Activated CD4-positive, alpha-beta T cell treated with anti-CD3 and anti-CD28 coated beads for 36 hours (primary cell): ENCODE measurements around the gene BARHL1. TPM values are rescaled to one million over a fixed set of nuclear protein-coding genes. Genes with fewer than 3 reads are reported as not detected.

Source experiments
- ATAC-seq: fragments of 200-7000 bp; cut with Tn5 transposase; one replicate; pipeline ENCODE4 v1.10.0; 2021; ENCODE audit warnings: mild to moderate bottlenecking, moderate library complexity
- CTCF ChIA-PET: fragments of 350-600 bp; sonication (Branson Sonifier 250); formaldehyde crosslinking; loops from one replicate; lab custom pipeline; 2021; ENCODE audit warnings: antibody characterized with exemption; lab: Charles Lee
- POLR2A ChIA-PET: fragments of 350-600 bp; sonication (Branson Sonifier 250); formaldehyde crosslinking; loops from one replicate; lab custom pipeline; 2021; ENCODE audit warnings: antibody characterized with exemption, inconsistent platforms; lab: Charles Lee
- DNase-seq: peaks from one replicate; pipeline ENCODE4 v3.0.0-alpha.2; 2020
- H3K27ac Mint-ChIP-seq: one replicate; pipeline ENCODE4 v1.8.0; 2021; ENCODE audit warnings: mixed read lengths
- H3K27me3 Mint-ChIP-seq: one replicate; pipeline ENCODE4 v1.8.0; 2021; ENCODE audit warnings: mixed read lengths
- H3K36me3 Mint-ChIP-seq: one replicate; pipeline ENCODE4 v1.8.0; 2021; ENCODE audit warnings: low read depth, mixed read lengths
- H3K4me1 Mint-ChIP-seq: one replicate; pipeline ENCODE4 v1.8.0; 2021; ENCODE audit warnings: mixed read lengths
- H3K4me3 Mint-ChIP-seq: one replicate; pipeline ENCODE4 v1.8.0; 2021; ENCODE audit warnings: mild to moderate bottlenecking, moderate library complexity, mixed read lengths
- H3K9me3 Mint-ChIP-seq: one replicate; pipeline ENCODE4 v1.8.0; 2021; ENCODE audit warnings: low read depth, mixed read lengths
- intact Hi-C, 2 experiments: fragments of 100-400 bp; cut with DNase I in 1 of 2; cut with micrococcal nuclease in 1 of 2; formaldehyde crosslinking; loops; one replicate each; pipeline versions ENCODE4 v1.14.2 to v1.15.1; 2022 to 2024; cut with DNase I, micrococcal nuclease
- total RNA-seq, 2 experiments: library from RNA; stranded (reverse); gene quantifications; one replicate each; pipeline ENCODE4 v1.2.3, GENCODE V29; 2021

The BARHL1 gene
- not detected for total RNA-seq

- H3K4me1 Mint-ChIP-seq: peaks cover 13% of the 10 kb centered on the region
- ATAC-seq (no peak), DNase-seq (no peak)
- H3K4me3 Mint-ChIP-seq: peak within 1 kb of the TSS; percentile 71
- POLR2A ChIA-PET: interaction anchor here (0.7 kb wide), 1 partner anchor 179 kb away, joined by 6 read pairs; no protein-coding TSS in a partner anchor
- H3K9me3 Mint-ChIP-seq: no peaks in the 10 kb centered on the region
- intact Hi-C loops: loop anchor here (2.0 kb wide), 2 partner anchors 172 to 228 kb away; partner anchors contain the start of genes CFAP77 (in 2 of the 2) and SETX (in 1 of the 2)
- CTCF ChIA-PET: no interaction called here
- H3K27me3 Mint-ChIP-seq: peaks cover 65% of the 10 kb centered on the region
- H3K27ac Mint-ChIP-seq: no peak within 1 kb of the TSS
- H3K36me3 Mint-ChIP-seq: no peaks in the 10 kb centered on the region
Observed at GRCh38 chr9:132582276-132582785, at the start of gene BARHL1. Gene BARHL1 (plus strand): TSS chr9:132582606. CDS start chr9:132582798, 192 bp downstream.

- POLR2A ChIA-PET: no interaction called here
- H3K9me3 Mint-ChIP-seq: no peaks in the 10 kb centered on the region
- no peak overlapping the region for H3K4me3 Mint-ChIP-seq
- no peak overlapping the region for H3K27ac Mint-ChIP-seq
- H3K27me3 Mint-ChIP-seq: peaks cover 15% of the 10 kb centered on the region
- intact Hi-C loops: no loop called here
- no peak for DNase-seq
- no peaks in the 10 kb centered on the region for H3K36me3 Mint-ChIP-seq
- ATAC-seq: no peak
- CTCF ChIA-PET: no interaction called here
- no peaks in the 10 kb centered on the region for H3K4me1 Mint-ChIP-seq
Observed at GRCh38 chr9:132534832-132535231, 47.6 kb upstream of the BARHL1 start.

GRCh38 chr9:132536124-132536523 is 46.3 kb upstream of the BARHL1 start:
- H3K27me3 Mint-ChIP-seq: peaks cover 9% of the 10 kb centered on the region
- intact Hi-C loops: no loop called here
- H3K4me3 Mint-ChIP-seq: no peak overlapping the region
- CTCF ChIA-PET: no interaction called here
- no peaks in the 10 kb centered on the region for H3K36me3 Mint-ChIP-seq
- POLR2A ChIA-PET: no interaction called here
- H3K4me1 Mint-ChIP-seq: no peaks in the 10 kb centered on the region
- ATAC-seq (no peak), DNase-seq (no peak)
- H3K9me3 Mint-ChIP-seq: no peaks in the 10 kb centered on the region
- no peak overlapping the region for H3K27ac Mint-ChIP-seq

- H3K4me1 Mint-ChIP-seq: no peaks in the 10 kb centered on the region
- no peaks in the 10 kb centered on the region for H3K9me3 Mint-ChIP-seq
- no peaks in the 10 kb centered on the region for H3K27me3 Mint-ChIP-seq
- intact Hi-C loops: no loop called here
- H3K4me3 Mint-ChIP-seq: no peak overlapping the region
- H3K27ac Mint-ChIP-seq: no peak overlapping the region
- POLR2A ChIA-PET: no interaction called here
- H3K36me3 Mint-ChIP-seq: no peaks in the 10 kb centered on the region
- no peak for ATAC-seq
- no peak for DNase-seq
- CTCF ChIA-PET: no interaction called here
Observed at GRCh38 chr9:132537352-132537751, 45.1 kb upstream of the BARHL1 start.

- Mint-ChIP-seq H3K9me3 (no peaks in the 10 kb centered on the region), H3K4me3 (no peak overlapping the region), H3K27ac (no peak overlapping the region), H3K36me3 (no peaks in the 10 kb centered on the region), H3K4me1 (no peaks in the 10 kb centered on the region), H3K27me3 (no peaks in the 10 kb centered on the region)
- intact Hi-C loops: no loop called here
- CTCF ChIA-PET: interaction anchor here (0.6 kb wide), 1 partner anchor 223 kb away, joined by 4 read pairs; no protein-coding TSS in a partner anchor
- POLR2A ChIA-PET: no interaction called here
- no peak for DNase-seq
- no peak for ATAC-seq
Observed at GRCh38 chr9:132538071-132538470, 44.3 kb upstream of the BARHL1 start.

GRCh38 chr9:132539096-132539495 is 43.3 kb upstream of the BARHL1 start:
- intact Hi-C loops: no loop called here
- ATAC-seq (no peak), DNase-seq (no peak)
- POLR2A ChIA-PET: interaction anchor here (0.6 kb wide), 1 partner anchor 266 kb away, joined by 3 read pairs; no protein-coding TSS in a partner anchor
- Mint-ChIP-seq H3K36me3 (no peaks in the 10 kb centered on the region), H3K27me3 (no peaks in the 10 kb centered on the region), H3K4me3 (no peak overlapping the region), H3K9me3 (no peaks in the 10 kb centered on the region), H3K4me1 (no peaks in the 10 kb centered on the region), H3K27ac (no peak overlapping the region)
- CTCF ChIA-PET: interaction anchor here (0.5 to 1.2 kb wide), 3 partner anchors 160 to 483 kb away, joined by 3 read pairs; no protein-coding TSS in a partner anchor

- ChIA-PET CTCF (no interaction called here), POLR2A (no interaction called here)
- ATAC-seq: no peak
- Mint-ChIP-seq H3K27ac (no peak overlapping the region), H3K4me1 (no peaks in the 10 kb centered on the region), H3K27me3 (peaks cover 1% of the 10 kb centered on the region), H3K9me3 (no peaks in the 10 kb centered on the region), H3K36me3 (no peaks in the 10 kb centered on the region), H3K4me3 (no peak overlapping the region)
- DNase-seq: no peak
- intact Hi-C loops: no loop called here
Observed at GRCh38 chr9:132541051-132541450, 41.4 kb upstream of the BARHL1 start.

GRCh38 chr9:132541870-132542830 is 40.3 kb upstream of the BARHL1 start:
- Mint-ChIP-seq H3K4me1 (no peaks in the 10 kb centered on the region), H3K27me3 (peaks cover 2% of the 10 kb centered on the region), H3K27ac (no peak overlapping the region), H3K4me3 (no peak overlapping the region), H3K9me3 (no peaks in the 10 kb centered on the region), H3K36me3 (no peaks in the 10 kb centered on the region)
- intact Hi-C loops: no loop called here
- DNase-seq (no peak), ATAC-seq (no peak)
- ChIA-PET CTCF (no interaction called here), POLR2A (no interaction called here)

- no peak overlapping the region for H3K27ac Mint-ChIP-seq
- intact Hi-C loops: no loop called here
- peaks cover 5% of the 10 kb centered on the region for H3K27me3 Mint-ChIP-seq
- H3K4me1 Mint-ChIP-seq: no peaks in the 10 kb centered on the region
- DNase-seq (no peak), ATAC-seq (no peak)
- POLR2A ChIA-PET: no interaction called here
- CTCF ChIA-PET: no interaction called here
- H3K36me3 Mint-ChIP-seq: no peaks in the 10 kb centered on the region
- no peak overlapping the region for H3K4me3 Mint-ChIP-seq
- no peaks in the 10 kb centered on the region for H3K9me3 Mint-ChIP-seq
Observed at GRCh38 chr9:132543251-132543650, 39.2 kb upstream of the BARHL1 start.

- DNase-seq: no peak
- Mint-ChIP-seq H3K4me1 (no peaks in the 10 kb centered on the region), H3K27me3 (peaks cover 5% of the 10 kb centered on the region), H3K9me3 (no peaks in the 10 kb centered on the region), H3K4me3 (no peak overlapping the region), H3K36me3 (no peaks in the 10 kb centered on the region), H3K27ac (no peak overlapping the region)
- ChIA-PET CTCF (interaction anchor here (0.7 kb wide), 1 partner anchor 24 kb away, joined by 3 read pairs; no protein-coding TSS in a partner anchor), POLR2A (no interaction called here)
- no peak for ATAC-seq
- intact Hi-C loops: no loop called here
Observed at GRCh38 chr9:132543960-132544359, 38.4 kb upstream of the BARHL1 start.

- no peak for DNase-seq
- intact Hi-C loops: no loop called here
- no peak overlapping the region for H3K4me3 Mint-ChIP-seq
- no peaks in the 10 kb centered on the region for H3K36me3 Mint-ChIP-seq
- ChIA-PET CTCF (interaction anchor here (0.7 kb wide), 1 partner anchor 413 kb away, joined by 3 read pairs; no protein-coding TSS in a partner anchor), POLR2A (interaction anchor here (0.5 kb wide), 1 partner anchor 572 kb away, joined by 3 read pairs; no protein-coding TSS in a partner anchor)
- no peak for ATAC-seq
- H3K9me3 Mint-ChIP-seq: no peaks in the 10 kb centered on the region
- no peak overlapping the region for H3K27ac Mint-ChIP-seq
- H3K4me1 Mint-ChIP-seq: no peaks in the 10 kb centered on the region
- H3K27me3 Mint-ChIP-seq: peaks cover 8% of the 10 kb centered on the region
Observed at GRCh38 chr9:132545578-132545977, 36.8 kb upstream of the BARHL1 start.
